Stimulated activated naive B cell treated with anti-CD40 and anti-IgM and Interleukin-4, amounts not matched to agents 10 μg/mL and 1 μg/mL and 100 μg/mL, for 72 hours (primary cell): ENCODE results near the gene SIGLEC11.

Experiments
- ATAC-seq, 2 donors: fragments of 150-1000 bp; cut with Tn5 transposase; replicated peaks; 2 replicates each; pipeline ENCODE4 v1.10.0; 2021; ENCODE audit warnings: moderate library complexity in 1 of 2
- DNase-seq: peaks from one replicate; pipeline ENCODE4 v3.0.0; 2021
- H3K27ac Mint-ChIP-seq: one replicate; pipeline ENCODE4 v1.8.0; 2022; ENCODE audit warnings: mild to moderate bottlenecking, mixed read lengths
- H3K27me3 Mint-ChIP-seq, 2 donors: one replicate each; pipeline ENCODE4 v1.8.0; 2022; ENCODE audit warnings: mixed read lengths in 2 of 2
- H3K36me3 Mint-ChIP-seq, 2 donors: one replicate each; pipeline ENCODE4 v1.8.0; 2022; ENCODE audit warnings: mixed read lengths in 2 of 2, mild to moderate bottlenecking in 1 of 2
- H3K4me1 Mint-ChIP-seq, 2 donors: one replicate each; pipeline ENCODE4 v1.8.0; 2022; ENCODE audit warnings: mixed read lengths in 2 of 2, mild to moderate bottlenecking in 1 of 2
- H3K4me3 Mint-ChIP-seq, 2 donors: one replicate each; pipeline ENCODE4 v1.8.0; 2022; ENCODE audit warnings: mild to moderate bottlenecking in 2 of 2, mixed read lengths in 2 of 2, moderate library complexity in 1 of 2
- H3K9me3 Mint-ChIP-seq, 2 donors: one replicate each; pipeline ENCODE4 v1.8.0; 2022; ENCODE audit warnings: mixed read lengths in 2 of 2, mild to moderate bottlenecking in 1 of 2

SIGLEC11 gene

DNA sequence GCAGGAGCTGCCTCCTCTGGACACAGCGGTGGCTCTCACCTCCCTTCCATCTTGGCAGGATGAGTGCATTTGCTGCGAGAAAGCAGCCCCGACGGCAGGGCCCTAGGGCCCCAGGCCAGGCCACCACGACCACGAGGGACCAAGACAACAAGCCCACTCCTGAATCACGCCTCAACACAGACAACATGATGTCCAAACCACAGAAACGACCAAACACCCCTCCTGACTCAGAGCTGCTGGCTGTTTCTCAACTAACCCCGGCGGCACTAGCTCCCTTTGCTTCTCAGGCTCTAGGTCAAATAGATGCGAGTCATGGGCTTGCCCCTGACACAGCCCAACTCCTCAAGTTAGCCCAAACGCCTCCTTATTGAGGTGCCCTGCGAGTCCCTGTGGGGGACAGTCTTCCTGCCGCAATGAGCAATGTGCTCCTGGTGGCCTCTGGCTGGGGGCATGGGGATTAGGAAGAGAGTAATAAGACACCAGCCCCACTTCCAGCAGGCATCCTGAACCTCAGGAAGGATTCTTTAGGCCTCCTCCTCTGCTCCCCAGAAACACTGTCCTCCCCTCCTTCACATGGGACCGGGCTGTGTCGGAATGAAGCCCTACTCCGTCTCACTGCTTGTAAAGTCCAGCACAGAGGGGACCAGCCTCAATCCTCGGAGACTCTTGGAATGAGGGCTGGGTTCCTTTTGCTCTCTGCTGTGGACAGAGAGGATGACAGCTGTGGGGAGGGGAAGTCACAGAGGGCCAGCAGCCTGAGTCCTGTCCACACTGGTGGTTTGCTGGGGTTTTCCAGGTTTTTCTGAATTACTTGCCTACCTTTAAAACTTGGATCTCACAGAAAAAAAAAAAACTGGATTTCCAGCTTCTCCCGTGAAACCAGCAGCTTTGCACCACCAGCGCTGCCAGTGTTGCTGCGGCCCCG, 38.8 kb downstream of the SIGLEC11 start:
- peak overlapping the region; percentile 90 for H3K27ac Mint-ChIP-seq
- peaks cover 60 to 92% of the 10 kb centered on the region in 2 donors for H3K4me1 Mint-ChIP-seq
- no peak for DNase-seq
- no peaks in the 10 kb centered on the region for H3K9me3 Mint-ChIP-seq
- H3K36me3 Mint-ChIP-seq = peaks cover 61 to 78% of the 10 kb centered on the region in 2 donors
- no peaks in the 10 kb centered on the region for H3K27me3 Mint-ChIP-seq
- H3K4me3 Mint-ChIP-seq = peak overlapping the region; percentile 56 to 73
- ATAC-seq = peak in 1 of 2 donors; percentile 25

DNA sequence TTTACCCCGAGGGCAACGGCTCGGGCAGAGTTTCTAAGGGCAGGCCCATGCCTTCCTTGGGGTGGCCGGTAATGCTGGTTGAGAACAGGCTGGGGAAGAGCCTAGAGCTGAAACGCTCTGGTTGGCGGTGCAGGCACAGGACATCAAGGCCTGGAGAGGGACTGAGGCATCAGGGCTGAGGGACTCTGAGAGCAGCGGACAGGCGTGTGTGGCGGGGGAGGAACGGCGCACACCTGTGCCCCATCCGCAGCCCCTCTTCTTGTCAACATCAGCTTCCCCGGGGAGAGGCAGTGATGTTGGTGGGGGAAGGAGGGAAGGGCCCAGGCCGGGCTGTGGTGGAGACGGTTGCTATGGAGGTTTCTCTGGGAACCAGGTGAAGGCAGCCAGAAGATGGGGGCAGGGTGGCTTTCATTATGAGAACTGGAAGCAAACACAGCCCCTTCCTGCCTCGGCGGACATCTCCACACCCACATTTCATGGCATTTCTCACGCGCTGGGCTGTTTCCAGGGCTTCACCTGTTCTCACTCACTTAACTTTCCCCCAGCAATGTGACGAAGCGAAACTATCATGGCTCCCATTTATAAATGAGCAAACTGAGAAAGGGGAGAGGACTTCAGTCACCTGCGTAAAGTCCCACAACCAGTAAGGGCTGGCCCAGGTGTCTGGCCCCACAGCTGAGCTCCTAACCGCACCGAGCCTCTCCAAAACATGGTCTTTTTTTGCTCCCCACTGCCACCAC, 40.2 kb downstream of the SIGLEC11 start:
- no peaks in the 10 kb centered on the region for H3K9me3 Mint-ChIP-seq
- no peak for ATAC-seq
- no peaks in the 10 kb centered on the region for H3K27me3 Mint-ChIP-seq
- H3K36me3 Mint-ChIP-seq = peaks cover 69 to 81% of the 10 kb centered on the region in 2 donors
- peak overlapping the region; percentile 90 for H3K27ac Mint-ChIP-seq
- H3K4me3 Mint-ChIP-seq = peak overlapping the region in 1 of 2 donors; percentile 21
- no peak for DNase-seq
- peaks cover 63 to 93% of the 10 kb centered on the region in 2 donors for H3K4me1 Mint-ChIP-seq

DNA sequence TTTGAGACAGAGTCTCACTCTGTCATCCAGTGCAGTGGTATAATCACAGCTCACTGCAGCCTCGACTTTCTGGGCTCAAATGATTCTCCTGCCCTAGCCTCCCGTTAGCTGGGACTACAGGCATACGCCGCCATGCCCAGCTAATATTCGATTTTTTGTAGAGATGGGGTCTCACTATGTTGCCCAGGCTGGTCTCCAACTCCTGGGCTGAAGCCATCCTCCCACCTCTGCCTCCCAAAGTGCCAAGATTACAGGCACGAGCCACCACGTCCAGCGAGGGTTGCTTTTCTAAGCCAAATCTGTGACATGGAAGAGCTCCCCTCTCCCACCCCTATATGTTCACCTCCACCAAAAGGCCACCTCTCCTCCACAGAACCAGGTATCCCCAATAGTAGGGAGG, 42.9 kb downstream of the SIGLEC11 start:
- peak overlapping the region; percentile 88 for H3K27ac Mint-ChIP-seq
- H3K36me3 Mint-ChIP-seq = peaks cover 71 to 84% of the 10 kb centered on the region in 2 donors
- peaks cover 3 to 4% of the 10 kb centered on the region in 2 donors for H3K9me3 Mint-ChIP-seq

DNA sequence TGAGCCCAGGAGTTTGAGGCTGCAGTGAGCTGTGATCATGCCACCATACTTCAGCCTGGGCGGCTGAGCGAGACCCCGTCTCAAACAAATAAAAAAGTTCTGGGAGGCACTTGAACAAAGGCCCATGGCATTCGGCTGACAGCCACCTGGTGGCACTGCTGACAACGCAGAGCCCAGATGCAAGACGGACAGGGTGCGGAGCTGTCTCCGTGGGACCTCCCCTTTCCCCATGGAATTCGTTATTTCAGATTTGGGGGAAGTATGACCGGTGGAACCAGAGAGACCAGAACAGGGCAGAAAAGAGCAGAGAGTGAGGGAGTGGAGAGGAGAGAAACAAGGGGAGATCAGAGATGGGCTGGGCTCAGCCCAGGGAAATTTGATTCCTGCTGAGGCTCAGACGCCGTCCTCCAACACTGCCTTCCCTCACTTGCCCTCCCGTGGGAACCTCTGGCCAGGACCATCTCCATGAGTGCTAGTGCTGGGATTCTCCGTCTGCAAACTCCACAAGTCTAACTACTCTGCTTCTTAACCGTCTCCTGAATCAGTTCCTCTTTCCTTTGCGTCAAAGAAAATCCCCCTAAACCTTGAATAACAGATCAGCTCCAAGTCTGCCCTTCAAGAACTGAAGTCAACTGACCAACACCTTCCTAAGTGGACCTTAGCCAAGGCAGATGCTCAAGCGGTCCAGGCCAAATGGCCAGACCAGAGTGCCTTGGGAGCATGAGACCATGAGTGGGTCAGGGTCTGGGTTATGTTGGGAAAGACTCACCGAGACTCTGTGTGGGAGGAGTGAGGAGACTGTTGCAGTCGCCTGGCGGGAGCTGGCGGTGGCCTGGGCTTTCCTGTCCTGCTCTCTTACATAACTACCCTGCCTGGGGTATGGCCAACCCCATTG, 43.9 kb downstream of the SIGLEC11 start:
- peak overlapping the region; percentile 88 for H3K27ac Mint-ChIP-seq
- no peaks in the 10 kb centered on the region for H3K27me3 Mint-ChIP-seq
- H3K4me3 Mint-ChIP-seq = peak overlapping the region; percentile 45 to 69
- peaks cover 4 to 7% of the 10 kb centered on the region in 2 donors for H3K9me3 Mint-ChIP-seq
- H3K4me1 Mint-ChIP-seq = peaks cover 72 to 94% of the 10 kb centered on the region in 2 donors
- ATAC-seq = peak; percentile 55 to 74
- no peak for DNase-seq
- H3K36me3 Mint-ChIP-seq = peaks cover 76 to 83% of the 10 kb centered on the region in 2 donors

More for the DNA sequence above, 42.9 kb downstream of the SIGLEC11 start:
- ATAC-seq (no peak), DNase-seq (no peak)
- H3K27me3 Mint-ChIP-seq = no peaks in the 10 kb centered on the region
- H3K4me1 Mint-ChIP-seq = peaks cover 68 to 94% of the 10 kb centered on the region in 2 donors
- peak overlapping the region; percentile 3 to 26 for H3K4me3 Mint-ChIP-seq

DNA sequence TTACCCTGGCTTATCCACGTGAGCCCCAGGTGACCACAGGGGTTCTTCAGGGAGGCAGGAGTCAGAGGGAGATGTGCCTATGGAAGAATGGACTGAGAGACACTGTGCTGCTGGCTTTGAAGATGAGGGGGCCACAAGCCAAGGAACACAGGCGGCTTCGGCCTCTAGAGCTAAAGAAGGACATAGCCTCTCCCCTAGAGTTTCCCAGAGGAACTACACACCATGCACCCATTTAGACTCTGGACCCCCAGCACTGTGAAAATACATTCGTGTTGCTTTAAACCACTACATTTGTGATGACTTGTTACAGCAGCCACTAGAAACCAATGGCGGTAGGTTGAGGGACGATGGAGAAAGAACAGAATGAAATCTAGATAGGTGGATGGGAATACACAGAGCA, 45.7 kb downstream of the SIGLEC11 start:
- Mint-ChIP-seq H3K36me3 (peaks cover 68 to 78% of the 10 kb centered on the region in 2 donors), H3K27ac (peak overlapping the region; percentile 84), H3K4me3 (peak overlapping the region; percentile 25 to 67), H3K9me3 (peaks cover 4 to 7% of the 10 kb centered on the region in 2 donors), H3K4me1 (peaks cover 68 to 94% of the 10 kb centered on the region in 2 donors), H3K27me3 (no peaks in the 10 kb centered on the region)
- ATAC-seq (no peak), DNase-seq (no peak)

DNA sequence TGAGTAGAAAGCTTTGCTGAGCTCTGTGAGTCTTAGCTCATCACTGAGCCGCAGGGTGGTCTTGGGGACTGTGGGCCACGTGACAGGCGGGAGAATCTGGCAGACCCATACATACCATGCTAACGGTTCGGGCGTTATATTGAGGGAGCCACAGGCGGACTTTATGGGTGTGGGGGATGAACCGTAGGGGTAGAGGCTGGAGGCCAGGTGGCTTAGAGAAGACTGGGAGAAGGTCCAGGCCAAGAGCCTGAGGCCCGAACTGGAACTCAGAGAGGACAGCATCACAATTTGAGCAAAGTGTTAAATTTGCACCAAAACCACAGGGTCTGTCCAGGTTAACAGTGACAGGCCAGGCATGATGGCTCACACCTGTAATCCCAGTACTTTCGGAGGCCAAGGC, 47.3 kb downstream of the SIGLEC11 start:
- Mint-ChIP-seq H3K36me3 (peaks cover 71 to 84% of the 10 kb centered on the region in 2 donors), H3K4me3 (peak overlapping the region; percentile 72 to 75), H3K9me3 (peaks cover 4 to 7% of the 10 kb centered on the region in 2 donors), H3K27ac (peak overlapping the region; percentile 96), H3K4me1 (peaks cover 73 to 98% of the 10 kb centered on the region in 2 donors), H3K27me3 (no peaks in the 10 kb centered on the region)
- no peak for DNase-seq
- no peak for ATAC-seq

DNA sequence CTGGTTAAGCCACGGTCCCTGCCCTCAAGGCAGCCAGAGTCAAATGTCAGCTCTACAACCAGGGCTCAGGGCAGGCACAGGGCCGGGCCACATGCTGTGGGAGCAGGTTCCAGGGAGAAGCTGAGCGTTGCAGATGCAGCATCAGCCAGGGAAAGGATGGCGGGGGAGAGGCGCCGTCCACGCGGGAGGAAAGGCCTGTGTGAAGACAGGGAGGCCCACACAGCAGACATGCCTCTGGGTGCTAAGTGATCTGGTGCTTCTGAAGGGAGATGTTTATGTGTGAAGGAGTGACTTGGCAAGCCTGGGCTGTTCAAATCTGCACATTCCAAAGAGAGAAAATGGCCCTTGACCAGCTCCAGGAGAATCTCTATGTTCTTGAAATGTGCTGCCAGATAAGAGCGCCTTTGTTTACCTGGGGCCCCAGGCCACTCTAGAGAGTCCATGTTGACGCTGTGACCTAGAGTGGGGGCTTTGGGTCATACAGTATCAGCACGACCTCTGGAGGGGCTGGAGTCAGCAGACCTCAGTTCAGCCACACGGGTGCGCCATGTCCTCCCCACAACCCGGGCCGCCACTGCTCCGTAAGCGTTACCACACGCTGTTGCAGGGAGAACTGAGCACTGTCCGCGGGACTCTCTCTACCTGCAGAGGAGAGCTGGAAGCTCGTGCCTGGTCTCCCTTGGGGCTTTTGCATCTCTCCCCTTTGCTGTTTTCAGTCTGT, 47.8 kb downstream of the SIGLEC11 start:
- Mint-ChIP-seq H3K27me3 (no peaks in the 10 kb centered on the region), H3K9me3 (peaks cover 4 to 7% of the 10 kb centered on the region in 2 donors), H3K36me3 (peaks cover 74 to 84% of the 10 kb centered on the region in 2 donors), H3K4me3 (peak overlapping the region; percentile 57 to 75), H3K4me1 (peaks cover 74 to 98% of the 10 kb centered on the region in 2 donors), H3K27ac (peak overlapping the region; percentile 96)
- DNase-seq (no peak), ATAC-seq (no peak)

DNA sequence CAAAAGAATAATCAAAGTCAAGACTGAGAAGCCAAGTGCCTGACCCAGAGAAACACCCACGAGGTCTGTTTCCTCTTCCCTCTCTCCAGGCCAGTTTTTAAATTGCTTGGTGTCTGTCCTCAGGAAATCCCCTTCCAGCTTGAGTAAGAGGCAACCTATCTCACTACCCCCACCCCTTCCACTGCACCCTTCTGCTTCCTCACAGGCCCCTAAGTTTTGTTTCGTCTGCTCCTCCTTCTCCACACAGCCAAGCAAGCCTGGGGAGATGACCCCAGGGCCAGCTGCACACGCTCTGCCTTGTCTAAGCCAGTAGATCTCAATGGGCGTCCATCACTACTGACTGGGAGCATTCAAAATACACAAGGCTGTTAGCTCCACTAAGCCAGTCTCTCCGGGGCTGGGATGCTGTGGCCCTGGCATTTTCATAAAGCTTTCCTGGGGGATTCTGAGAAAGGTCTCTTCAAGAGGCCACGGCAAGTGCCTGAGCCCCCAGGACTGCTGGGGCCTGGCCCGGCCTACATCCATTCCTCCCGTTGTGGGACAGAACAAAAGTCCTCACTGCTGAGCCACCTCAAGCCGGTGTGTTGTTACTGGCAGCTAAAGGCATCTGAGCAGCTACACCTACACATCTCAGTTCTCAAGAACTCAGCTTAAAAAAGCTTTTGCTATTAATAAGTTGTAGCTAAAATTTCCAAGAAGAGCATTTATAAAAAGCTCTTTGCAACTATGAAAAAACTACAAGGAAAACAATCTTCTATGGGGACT, 49.4 kb downstream of the SIGLEC11 start:
- peak overlapping the region; percentile 75 for H3K4me3 Mint-ChIP-seq
- peaks cover 4 to 7% of the 10 kb centered on the region in 2 donors for H3K9me3 Mint-ChIP-seq
- H3K27ac Mint-ChIP-seq = peak overlapping the region; percentile 96
- ATAC-seq (peak; percentile 83 to 86), DNase-seq (peak; percentile 73)
- peaks cover 77 to 86% of the 10 kb centered on the region in 2 donors for H3K36me3 Mint-ChIP-seq
- H3K27me3 Mint-ChIP-seq = no peaks in the 10 kb centered on the region
- H3K4me1 Mint-ChIP-seq = peaks cover 75 to 98% of the 10 kb centered on the region in 2 donors

DNA sequence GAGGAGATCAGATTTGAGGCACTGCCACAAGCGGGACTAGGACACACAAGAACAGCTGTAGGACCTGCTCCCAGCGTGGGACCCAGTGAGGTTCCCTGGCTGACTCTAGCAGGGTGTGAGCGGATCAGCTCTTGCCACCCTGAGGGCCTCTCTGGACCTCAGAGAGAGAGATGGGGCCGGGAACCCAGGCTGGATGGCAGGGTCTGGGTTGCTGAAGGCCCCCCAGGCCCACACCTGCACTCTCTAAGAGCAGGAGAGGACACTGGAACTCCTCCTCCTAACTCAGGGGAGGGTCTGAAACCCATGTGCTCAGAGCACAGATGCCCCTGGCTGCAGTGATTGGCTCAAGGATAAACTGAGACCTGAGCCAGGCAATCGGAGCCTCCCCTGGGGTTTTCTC, 50.8 kb downstream of the SIGLEC11 start:
- Mint-ChIP-seq H3K9me3 (peaks cover 0 to 4% of the 10 kb centered on the region in 2 donors), H3K36me3 (peaks cover 80 to 90% of the 10 kb centered on the region in 2 donors), H3K4me3 (no peak overlapping the region), H3K27ac (peak overlapping the region; percentile 89), H3K27me3 (no peaks in the 10 kb centered on the region), H3K4me1 (peaks cover 78 to 100% of the 10 kb centered on the region in 2 donors)
- DNase-seq (no peak), ATAC-seq (no peak)

DNA sequence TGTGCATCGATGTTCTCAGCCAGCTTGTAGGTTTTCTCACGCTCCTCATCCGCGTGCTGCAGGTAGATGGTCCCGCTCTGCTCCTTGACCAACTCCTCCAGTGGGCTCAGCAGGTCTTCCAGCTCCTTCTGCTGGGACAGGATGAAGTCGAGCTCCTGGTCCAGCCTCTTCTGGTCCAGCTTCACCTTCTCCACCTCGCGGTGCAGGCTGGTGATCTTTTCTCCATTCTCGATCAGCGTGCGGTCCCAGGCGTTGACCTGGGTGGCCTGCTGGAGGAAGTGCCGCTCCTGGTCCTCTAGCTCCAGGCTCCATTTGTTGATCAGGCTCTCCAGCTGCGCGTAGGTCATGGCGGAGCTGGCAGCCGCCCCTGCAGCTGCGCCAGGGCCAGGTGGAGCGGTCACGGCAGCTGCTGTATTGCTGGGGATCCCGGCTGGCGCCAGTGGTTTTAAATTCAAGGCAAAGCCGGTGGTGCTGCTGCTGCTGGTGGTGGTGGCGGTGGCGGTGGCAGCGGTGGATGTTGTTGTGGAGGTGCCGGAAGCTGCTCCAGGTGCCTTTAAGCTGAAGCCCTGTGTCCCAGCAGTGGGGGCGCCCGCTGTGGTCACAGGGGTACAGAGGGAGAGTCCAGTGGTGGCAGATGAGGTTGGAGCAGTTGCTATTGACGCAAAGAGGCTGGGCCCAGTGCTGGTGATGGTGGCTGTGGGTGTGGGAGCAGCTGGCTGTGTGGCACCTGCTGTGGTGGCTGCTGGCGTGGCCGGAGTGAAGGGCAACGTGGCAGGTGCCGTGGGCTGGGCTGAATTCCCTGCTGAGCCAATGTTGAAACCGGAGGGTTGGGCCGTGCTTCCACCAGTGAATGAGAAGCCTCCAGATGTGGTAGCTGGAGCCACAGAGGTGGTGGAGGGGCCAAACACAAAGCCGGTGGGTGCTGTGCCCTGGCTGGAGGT, 52.2 kb downstream of the SIGLEC11 start:
- peaks cover 0 to 4% of the 10 kb centered on the region in 2 donors for H3K9me3 Mint-ChIP-seq
- no peaks in the 10 kb centered on the region for H3K27me3 Mint-ChIP-seq
- peaks cover 70 to 95% of the 10 kb centered on the region in 2 donors for H3K4me1 Mint-ChIP-seq
- ATAC-seq = no peak
- H3K27ac Mint-ChIP-seq = peak overlapping the region; percentile 71
- DNase-seq = no peak
- H3K36me3 Mint-ChIP-seq = peaks cover 69 to 77% of the 10 kb centered on the region in 2 donors
- H3K4me3 Mint-ChIP-seq = peak overlapping the region; percentile 39 to 50

DNA sequence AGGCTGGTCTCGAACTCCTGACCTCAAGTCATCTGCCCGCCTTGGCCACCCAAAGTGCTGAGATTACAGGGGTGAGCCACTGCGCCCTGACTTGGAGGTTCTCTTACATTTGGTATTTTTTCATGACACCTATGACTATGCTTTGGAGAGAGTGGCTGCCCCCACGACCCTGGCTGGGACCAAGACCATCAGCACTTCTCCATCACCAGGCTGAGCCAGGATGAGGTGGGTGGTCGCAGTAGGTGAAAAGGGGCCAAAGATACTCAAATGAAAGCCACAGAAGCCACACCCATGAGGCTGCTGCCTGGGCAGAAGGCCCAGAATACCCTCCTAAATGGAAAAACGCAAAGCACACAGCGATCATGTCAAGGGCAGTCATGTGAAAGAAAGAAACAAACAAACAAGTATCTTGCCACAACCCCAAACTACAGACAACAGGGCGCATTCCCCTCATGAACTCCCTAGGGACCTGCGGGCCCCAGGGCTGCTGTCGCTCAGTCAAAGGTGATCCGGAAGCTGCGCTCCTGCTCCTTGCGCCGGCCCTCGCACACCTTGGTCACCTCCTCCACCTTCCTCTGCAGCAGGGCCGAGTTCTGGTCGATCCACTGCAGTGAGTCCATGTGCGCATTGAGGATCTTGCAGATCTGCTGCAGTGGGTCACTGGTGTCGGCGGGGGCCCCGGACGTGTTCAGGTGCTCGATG, 53.1 kb downstream of the SIGLEC11 start:
- H3K27ac Mint-ChIP-seq = peak overlapping the region; percentile 94
- ATAC-seq = peak; percentile 3 to 9

More for the DNA sequence above, 53.1 kb downstream of the SIGLEC11 start:
- H3K36me3 Mint-ChIP-seq = peaks cover 61 to 69% of the 10 kb centered on the region in 2 donors
- peak overlapping the region; percentile 39 to 50 for H3K4me3 Mint-ChIP-seq
- DNase-seq = no peak
- H3K4me1 Mint-ChIP-seq = peaks cover 67 to 95% of the 10 kb centered on the region in 2 donors
- peaks cover 0 to 3% of the 10 kb centered on the region in 2 donors for H3K9me3 Mint-ChIP-seq
- no peaks in the 10 kb centered on the region for H3K27me3 Mint-ChIP-seq
